Muscle layer of colon (tissue), 2 donors: ENCODE measurements around the gene MMP24.

ENCODE experiments used
- H3K27ac ChIP-seq: one replicate; pipeline ENCODE4 v1.7.0; 2013; ENCODE audit warnings: low read depth, mild to moderate bottlenecking, low read length, moderate library complexity
- H3K27me3 ChIP-seq, 2 donors: one replicate each; pipeline ENCODE4 v1.7.0; 2013; ENCODE audit warnings: low read length in 2 of 2, mild to moderate bottlenecking in 2 of 2; ENCODE audit not compliant: insufficient read depth in 2 of 2, control insufficient read depth in 1 of 2
- H3K36me3 ChIP-seq: one replicate; pipeline ENCODE4 v1.7.0; 2013; ENCODE audit warnings: mild to moderate bottlenecking, low read length; ENCODE audit not compliant: insufficient read depth
- H3K4me1 ChIP-seq: one replicate; pipeline ENCODE4 v1.7.0; 2013; ENCODE audit warnings: mild to moderate bottlenecking, low read length; ENCODE audit not compliant: insufficient read depth
- H3K4me3 ChIP-seq, 2 donors: one replicate each; pipeline ENCODE4 v1.7.0; 2013; ENCODE audit warnings: low read length in 2 of 2, low read depth in 1 of 2, mild to moderate bottlenecking in 1 of 2, moderate library complexity in 1 of 2
- H3K9ac ChIP-seq: one replicate; pipeline ENCODE4 v1.7.0; 2013; ENCODE audit warnings: low read length
- H3K9me3 ChIP-seq: one replicate; pipeline ENCODE4 v1.7.0; 2013; ENCODE audit warnings: mild to moderate bottlenecking, low read length
- donor health status: abdominal sarcoma.
- donor health status: Adenocarcinoma of cecum.

The MMP24 gene

GRCh38 chr20:35292504-35293285 lies 66.2 kb downstream of the MMP24 start:
- no peak overlapping the region for H3K9ac ChIP-seq
- peaks cover 0 to 12% of the 10 kb centered on the region in 2 donors for H3K27me3 ChIP-seq
- no peaks in the 10 kb centered on the region for H3K9me3 ChIP-seq
- no peak overlapping the region for H3K4me3 ChIP-seq
- H3K36me3 ChIP-seq: no peaks in the 10 kb centered on the region
- H3K27ac ChIP-seq: no peak overlapping the region
- no peaks in the 10 kb centered on the region for H3K4me1 ChIP-seq

DNA sequence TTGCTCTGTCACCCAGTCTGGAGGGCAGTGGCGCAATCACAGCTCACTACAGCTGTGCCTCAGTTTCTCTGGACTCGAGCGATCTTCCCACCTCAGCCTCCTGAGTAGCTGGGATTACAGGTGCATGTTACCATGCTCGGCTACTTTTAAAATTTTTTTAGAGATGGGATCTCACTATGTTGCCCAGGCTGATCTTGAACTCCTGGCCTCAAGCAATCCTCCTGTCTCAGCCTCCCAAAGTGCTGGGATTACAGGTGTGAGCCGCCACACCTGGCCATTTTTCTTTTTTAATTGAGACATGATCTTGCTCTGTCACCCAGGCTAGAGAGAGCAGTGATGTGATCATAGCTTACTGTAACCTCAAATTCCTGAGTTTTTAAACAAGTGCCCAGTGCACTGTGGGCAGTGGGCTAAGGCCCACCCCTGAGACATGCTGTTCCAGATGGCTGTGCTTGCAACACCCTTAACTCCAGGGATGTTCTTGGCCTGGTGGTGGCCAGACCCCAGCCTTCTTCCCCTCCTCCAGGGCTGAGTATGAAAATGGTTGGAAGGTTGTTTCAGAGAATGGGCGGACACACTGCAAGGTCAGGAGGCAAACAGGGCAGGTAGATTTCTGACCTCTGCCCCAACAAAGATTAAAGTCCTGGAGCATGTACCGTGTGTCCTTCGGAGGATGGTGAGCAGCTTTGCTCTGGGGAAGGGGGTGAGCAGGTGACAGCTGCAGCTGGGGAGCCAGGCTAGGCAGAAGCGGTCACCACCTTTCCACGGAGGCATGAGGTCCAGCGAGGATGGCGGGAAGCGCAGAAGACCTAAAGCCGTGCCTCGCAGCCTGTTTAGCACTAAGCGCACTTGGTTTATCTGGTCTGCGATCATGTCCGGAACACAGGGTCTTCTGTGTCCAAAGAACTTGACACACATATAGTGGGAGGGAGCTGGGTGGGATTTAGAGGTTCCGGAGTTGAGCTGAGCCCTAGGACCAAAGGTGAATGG lies 67.1 kb downstream of the MMP24 start:
- H3K4me3 ChIP-seq: no peak overlapping the region
- H3K9me3 ChIP-seq: no peaks in the 10 kb centered on the region
- H3K27me3 ChIP-seq: peaks cover 0 to 12% of the 10 kb centered on the region in 2 donors
- no peak overlapping the region for H3K27ac ChIP-seq
- H3K4me1 ChIP-seq: no peaks in the 10 kb centered on the region
- no peaks in the 10 kb centered on the region for H3K36me3 ChIP-seq
- no peak overlapping the region for H3K9ac ChIP-seq

DNA sequence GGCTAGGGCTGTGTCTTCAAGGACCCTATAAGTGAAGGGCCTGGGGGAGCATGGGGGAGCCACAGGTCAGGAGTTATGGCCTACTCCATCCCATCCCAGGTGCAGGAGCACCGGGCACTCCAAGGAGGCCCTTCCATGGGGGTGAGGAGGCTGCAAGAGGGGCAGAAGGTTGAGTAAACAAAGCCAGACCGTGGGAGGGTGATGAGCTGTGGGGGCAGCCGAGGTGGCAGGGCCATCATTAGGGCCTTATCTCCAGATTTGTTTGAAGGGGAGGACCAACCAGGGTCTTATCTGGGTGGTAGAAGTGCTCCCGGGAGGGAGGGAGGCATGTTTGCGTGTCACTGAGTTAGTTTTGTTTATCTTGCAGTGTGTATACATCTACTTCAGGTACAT lies 67.8 kb downstream of the MMP24 start:
- Histone ChIP-seq H3K4me1 (no peaks in the 10 kb centered on the region), H3K9ac (no peak overlapping the region), H3K27me3 (peaks cover 0 to 12% of the 10 kb centered on the region in 2 donors), H3K27ac (no peak overlapping the region), H3K4me3 (no peak overlapping the region), H3K9me3 (no peaks in the 10 kb centered on the region), H3K36me3 (no peaks in the 10 kb centered on the region)

DNA sequence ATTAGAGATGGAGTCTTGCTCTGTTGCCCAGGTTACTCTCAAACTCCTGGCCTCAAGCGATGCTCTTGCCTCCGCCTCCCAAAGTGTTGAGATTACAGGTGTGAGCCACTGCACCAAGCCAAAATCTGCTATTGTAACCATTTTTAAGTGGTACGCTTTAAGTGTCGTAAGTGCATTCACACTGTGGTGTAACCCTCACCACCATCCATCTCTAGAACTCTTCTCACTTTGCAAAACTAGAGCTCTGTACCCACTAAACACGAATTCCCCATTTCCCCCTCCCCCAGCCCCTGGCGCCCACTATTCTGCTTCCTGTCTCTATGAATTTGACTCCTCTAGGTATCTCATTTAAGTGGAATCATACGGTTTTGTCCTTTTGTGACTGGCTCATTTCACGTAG lies 68.6 kb downstream of the MMP24 start:
- Histone ChIP-seq H3K9ac (no peak overlapping the region), H3K27ac (no peak overlapping the region), H3K9me3 (no peaks in the 10 kb centered on the region), H3K36me3 (no peaks in the 10 kb centered on the region), H3K4me3 (no peak overlapping the region), H3K27me3 (peaks cover 0 to 12% of the 10 kb centered on the region in 2 donors), H3K4me1 (no peaks in the 10 kb centered on the region)

DNA sequence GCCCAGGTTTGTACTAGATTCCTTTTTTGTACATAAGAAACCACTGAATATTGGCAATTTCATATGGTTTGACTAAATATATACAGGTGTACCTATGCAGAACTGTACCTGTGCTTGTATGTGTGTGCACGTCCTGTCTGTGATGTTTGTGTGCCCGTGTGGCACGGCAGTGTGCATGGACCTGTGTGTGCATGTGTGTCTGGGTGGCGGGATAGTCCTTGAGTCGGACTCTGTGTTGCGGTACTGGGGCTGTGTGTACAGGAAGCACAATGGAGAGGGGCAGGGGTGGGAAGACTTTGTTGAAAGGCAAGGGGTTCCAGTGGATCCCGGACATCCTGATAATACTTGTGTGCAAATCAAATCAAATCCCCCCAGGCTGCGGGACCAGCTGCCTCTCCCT lies 69.2 kb downstream of the MMP24 start:
- Histone ChIP-seq H3K27ac (no peak overlapping the region), H3K4me1 (no peaks in the 10 kb centered on the region), H3K9me3 (no peaks in the 10 kb centered on the region), H3K36me3 (no peaks in the 10 kb centered on the region), H3K27me3 (peaks cover 0 to 12% of the 10 kb centered on the region in 2 donors), H3K4me3 (no peak overlapping the region), H3K9ac (no peak overlapping the region)

- Histone ChIP-seq H3K27me3 (peaks cover 0 to 12% of the 10 kb centered on the region in 2 donors), H3K36me3 (no peaks in the 10 kb centered on the region), H3K4me1 (no peaks in the 10 kb centered on the region), H3K4me3 (no peak overlapping the region), H3K9me3 (no peaks in the 10 kb centered on the region), H3K9ac (no peak overlapping the region), H3K27ac (no peak overlapping the region)
These were observed 69.6 kb downstream of the MMP24 start for GRCh38 chr20:35296101-35296554.

- no peak overlapping the region for H3K4me3 ChIP-seq
- H3K27me3 ChIP-seq: peaks cover 0 to 12% of the 10 kb centered on the region in 2 donors
- H3K27ac ChIP-seq: no peak overlapping the region
- no peak overlapping the region for H3K9ac ChIP-seq
- H3K9me3 ChIP-seq: no peaks in the 10 kb centered on the region
- no peaks in the 10 kb centered on the region for H3K36me3 ChIP-seq
- H3K4me1 ChIP-seq: peaks cover 6% of the 10 kb centered on the region
These were observed 70.7 kb downstream of the MMP24 start for GRCh38 chr20:35297155-35297554.

GRCh38 chr20:35297740-35298139 lies 71.2 kb downstream of the MMP24 start:
- H3K9ac ChIP-seq: no peak overlapping the region
- no peaks in the 10 kb centered on the region for H3K36me3 ChIP-seq
- H3K9me3 ChIP-seq: no peaks in the 10 kb centered on the region
- peaks cover 11% of the 10 kb centered on the region for H3K4me1 ChIP-seq
- no peak overlapping the region for H3K4me3 ChIP-seq
- no peak overlapping the region for H3K27ac ChIP-seq
- peaks cover 0 to 12% of the 10 kb centered on the region in 2 donors for H3K27me3 ChIP-seq

DNA sequence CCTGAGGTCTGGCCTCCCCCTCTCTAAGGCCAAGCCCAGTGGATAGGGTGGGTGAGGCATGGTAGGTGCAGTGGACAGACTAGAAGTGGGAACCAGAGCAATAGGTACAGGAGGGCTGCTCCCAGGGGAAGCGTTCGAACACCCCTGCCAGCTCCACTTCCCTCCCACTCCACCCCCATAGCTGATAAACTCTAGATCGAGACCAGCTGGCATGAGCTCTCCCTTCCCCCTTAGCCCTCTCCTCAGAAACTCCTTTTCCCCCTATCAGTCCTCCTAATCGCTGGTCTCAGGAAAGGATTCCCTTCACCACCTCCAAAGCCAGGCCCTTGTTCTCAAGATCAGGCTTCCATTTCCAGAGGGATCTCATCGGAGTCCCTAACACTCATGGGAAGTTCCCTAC lies 71.8 kb downstream of the MMP24 start:
- H3K27me3 ChIP-seq: peaks cover 0 to 12% of the 10 kb centered on the region in 2 donors
- H3K4me3 ChIP-seq: no peak overlapping the region
- H3K27ac ChIP-seq: no peak overlapping the region
- no peaks in the 10 kb centered on the region for H3K9me3 ChIP-seq
- H3K4me1 ChIP-seq: peaks cover 17% of the 10 kb centered on the region
- H3K9ac ChIP-seq: no peak overlapping the region
- H3K36me3 ChIP-seq: no peaks in the 10 kb centered on the region

DNA sequence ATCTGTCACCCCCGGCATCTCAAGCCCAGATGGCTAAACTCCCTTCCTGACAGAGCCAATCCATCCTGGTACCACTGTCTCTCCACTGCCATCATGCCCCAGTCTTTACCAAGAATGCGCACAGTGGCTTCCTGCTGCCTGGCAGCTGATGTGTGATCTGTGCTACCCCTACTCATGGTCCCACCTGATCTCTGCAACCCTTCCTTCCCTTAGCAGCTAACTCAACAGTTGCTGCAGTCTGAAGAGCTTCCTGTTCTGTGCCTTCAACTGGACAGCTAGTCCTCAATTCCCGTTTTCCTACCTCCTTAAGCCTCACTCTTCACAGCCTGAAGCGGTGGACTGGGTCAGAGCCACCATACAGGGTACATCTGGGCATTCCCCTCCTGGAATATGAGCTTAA lies 73.3 kb downstream of the MMP24 start:
- Histone ChIP-seq H3K27me3 (peaks cover 0 to 5% of the 10 kb centered on the region in 2 donors), H3K36me3 (no peaks in the 10 kb centered on the region), H3K27ac (no peak overlapping the region), H3K4me1 (peaks cover 28% of the 10 kb centered on the region), H3K9ac (no peak overlapping the region), H3K4me3 (no peak overlapping the region), H3K9me3 (no peaks in the 10 kb centered on the region)

DNA sequence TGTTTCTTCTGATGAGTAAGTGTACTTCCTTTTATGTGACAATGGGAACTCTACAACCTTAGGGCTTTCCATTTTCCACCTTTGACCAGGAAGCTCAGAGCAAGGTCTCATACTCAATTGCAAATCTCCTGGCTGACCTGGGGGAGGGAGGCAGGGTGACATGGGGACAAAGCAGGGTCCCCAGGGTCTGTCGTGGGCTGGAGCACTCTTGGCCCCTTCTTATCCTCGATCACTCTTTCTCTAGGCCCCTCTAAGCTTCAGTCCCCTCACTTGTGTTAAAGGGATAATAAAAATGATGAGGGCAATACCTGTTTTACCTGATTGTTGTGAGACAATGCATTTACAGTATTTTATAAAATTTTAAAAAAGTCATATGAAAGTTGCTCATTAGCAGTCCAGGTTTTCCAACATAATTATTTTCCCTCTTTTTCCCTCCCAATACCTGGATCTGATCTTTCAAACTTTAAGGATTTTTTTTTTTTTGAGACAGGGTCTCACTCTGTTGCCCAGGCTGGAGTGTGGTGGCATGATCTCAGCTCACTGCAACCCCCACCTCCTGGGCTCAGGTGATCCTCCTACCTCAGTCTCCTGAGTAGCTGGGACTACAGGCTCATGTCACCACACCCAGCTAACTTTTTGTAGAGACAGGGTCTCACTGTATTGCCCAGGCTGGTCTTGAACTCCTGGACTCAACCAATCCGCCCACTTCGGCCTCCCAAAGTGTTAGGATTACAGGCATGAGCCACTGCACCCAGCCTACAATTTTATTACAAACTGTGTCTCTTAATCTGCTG lies 74.2 kb downstream of the MMP24 start:
- Histone ChIP-seq H3K9ac (no peak overlapping the region), H3K36me3 (no peaks in the 10 kb centered on the region), H3K27me3 (peaks cover 0 to 5% of the 10 kb centered on the region in 2 donors), H3K27ac (no peak overlapping the region), H3K4me1 (peaks cover 31% of the 10 kb centered on the region), H3K4me3 (no peak overlapping the region), H3K9me3 (no peaks in the 10 kb centered on the region)
